HPDE6-E6E7 (cell line): ENCODE results near the gene SNX1.

Source experiments
- DNase-seq: peaks from one replicate; pipeline ENCODE4 v3.0.0; 2011; ENCODE audit warnings: missing footprints; ENCODE audit errors: extremely low spot score

SNX1 gene

GRCh38 chr15:64146885-64147681 is 51.3 kb downstream of the SNX1 start:
- DNase-seq, result no peak

GRCh38 chr15:64148168-64148567 is 52.4 kb downstream of the SNX1 start:
- DNase-seq, result no peak

- no peak for DNase-seq
Measured at GRCh38 chr15:64148581-64148980, 52.8 kb downstream of the SNX1 start.

GRCh38 chr15:64149424-64149823 is 53.6 kb downstream of the SNX1 start:
- no peak for DNase-seq

GRCh38 chr15:64149893-64150578 is 54.3 kb downstream of the SNX1 start:
- no peak for DNase-seq

GRCh38 chr15:64151727-64152506 is 56.1 kb downstream of the SNX1 start, which contains the start of gene SNX22:
TSS of gene SNX22 (plus strand) at chr15:64151731. CDS start at chr15:64151776, 45 bp downstream.
- no peak for DNase-seq

GRCh38 chr15:64152507-64153387 is 57.0 kb downstream of the SNX1 start:
- peak; percentile 16 for DNase-seq

- DNase-seq, result peak; percentile 95
Measured at GRCh38 chr15:64153480-64154367, 57.9 kb downstream of the SNX1 start.

GRCh38 chr15:64155802-64156651 is 60.2 kb downstream of the SNX1 start:
- DNase-seq, result no peak

- no peak for DNase-seq
Measured at GRCh38 chr15:64156652-64157331, 61.0 kb downstream of the SNX1 start.

- DNase-seq, result no peak
Measured at GRCh38 chr15:64157599-64158125, 61.9 kb downstream of the SNX1 start.

GRCh38 chr15:64158363-64159134 is 62.8 kb downstream of the SNX1 start:
- no peak for DNase-seq

GRCh38 chr15:64161688-64162477 is 66.1 kb downstream of the SNX1 start:
- DNase-seq, result no peak

- peak; percentile 21 for DNase-seq
Measured at GRCh38 chr15:64162478-64162868, 66.7 kb downstream of the SNX1 start.

- peak; percentile 97 for DNase-seq
Measured at GRCh38 chr15:64162869-64163658, 67.3 kb downstream of the SNX1 start, which contains the start of gene PPIB. TSS of gene PPIB (minus strand) at chr15:64163022. CDS start at chr15:64162986, 36 bp downstream.
